AG10803 (cell line): ENCODE results near the gene DCAF8L1.

Experiments
- DNase-seq: peaks from one replicate; pipeline ENCODE4 v3.0.0; 2010; ENCODE audit warnings: low read depth
- H3K4me3 ChIP-seq: 2 replicates; pipeline ENCODE4 v1.5.1; 2011; ENCODE audit warnings: mild to moderate bottlenecking, low read length, control low read depth
- CTCF ChIP-seq: conservative IDR thresholded peaks from 2 replicates; pipeline ENCODE4 v1.5.1; 2011; ENCODE audit warnings: mild to moderate bottlenecking, low read length, control low read depth, inconsistent platforms

DCAF8L1 gene

GRCh38 chrX:27981349-27981748 lies at the start of gene DCAF8L1:
TSS of gene DCAF8L1 (minus strand) at chrX:27981449. CDS start at chrX:27981334, 115 bp downstream.
- DNase-seq: no peak
- TF ChIP-seq CTCF: no peak
- H3K4me3 ChIP-seq: no peak within 1 kb of the TSS

- no peak overlapping the region for H3K4me3 ChIP-seq
- no peak for DNase-seq
- TF ChIP-seq CTCF: no peak
Observed at GRCh38 chrX:28022371-28022770, 41.1 kb upstream of the DCAF8L1 start.

GRCh38 chrX:28016823-28017222 lies 35.6 kb upstream of the DCAF8L1 start:
- DNase-seq: no peak
- H3K4me3 ChIP-seq: no peak overlapping the region
- no peak for TF ChIP-seq CTCF

- no peak overlapping the region for H3K4me3 ChIP-seq
- no peak for TF ChIP-seq CTCF
- DNase-seq: no peak
Observed at GRCh38 chrX:28015993-28016392, 34.7 kb upstream of the DCAF8L1 start.

- no peak for TF ChIP-seq CTCF
- H3K4me3 ChIP-seq: no peak overlapping the region
- no peak for DNase-seq
Observed at GRCh38 chrX:28010875-28011274, 29.6 kb upstream of the DCAF8L1 start.

- H3K4me3 ChIP-seq: no peak overlapping the region
- no peak for TF ChIP-seq CTCF
- no peak for DNase-seq
Observed at GRCh38 chrX:27998666-27999065, 17.4 kb upstream of the DCAF8L1 start.

GRCh38 chrX:27997622-27998021 lies 16.4 kb upstream of the DCAF8L1 start:
- H3K4me3 ChIP-seq: no peak overlapping the region
- TF ChIP-seq CTCF: no peak
- no peak for DNase-seq
